Ishikawa (cell line): ENCODE data around the gene PCDHB14.

Experiments used
- CEBPB ChIP-seq: IDR thresholded peaks from 2 replicates; pipeline ENCODE4 v1.6.1; 2012
- CREB1 ChIP-seq: IDR thresholded peaks from 2 replicates; pipeline ENCODE4 v1.6.1; 2012; ENCODE audit warnings: low read depth
- EGR1 ChIP-seq: IDR thresholded peaks from 2 replicates; pipeline ENCODE4 v1.6.1; 2012
- EP300 ChIP-seq: IDR thresholded peaks from 2 replicates; pipeline ENCODE4 v1.6.1; 2012; ENCODE audit warnings: borderline replicate concordance
- FOXM1 ChIP-seq: IDR thresholded peaks from 2 replicates; pipeline ENCODE4 v1.6.1; 2012; ENCODE audit warnings: low read depth, borderline replicate concordance
- MAX ChIP-seq: IDR thresholded peaks from 2 replicates; pipeline ENCODE4 v1.6.1; 2012
- NFIC ChIP-seq: IDR thresholded peaks from 2 replicates; pipeline ENCODE4 v1.6.1; 2012
- RAD21 ChIP-seq: IDR thresholded peaks from 2 replicates; pipeline ENCODE4 v1.6.1; 2012; ENCODE audit warnings: low read depth
- TAF1 ChIP-seq: IDR thresholded peaks from 2 replicates; pipeline ENCODE4 v1.6.1; 2012; ENCODE audit warnings: low read depth, mild to moderate bottlenecking
- TCF12 ChIP-seq: IDR thresholded peaks from 2 replicates; pipeline ENCODE4 v1.6.1; 2012; ENCODE audit warnings: low read depth
- TEAD4 ChIP-seq: IDR thresholded peaks from 2 replicates; pipeline ENCODE4 v1.6.1; 2012
- YY1 ChIP-seq: IDR thresholded peaks from 2 replicates; pipeline ENCODE4 v1.6.1; 2012; ENCODE audit warnings: low read depth
- ZBTB7A ChIP-seq: IDR thresholded peaks from 2 replicates; pipeline ENCODE4 v1.6.1; 2012; ENCODE audit warnings: low read depth
- TF ChIP-seq, protein P1 (sequence below): IDR thresholded peaks from 2 replicates; pipeline ENCODE4 v1.6.1; 2012
- TF ChIP-seq, protein P2 (sequence below): IDR thresholded peaks from 2 replicates; pipeline ENCODE4 v1.6.1; 2012; ENCODE audit warnings: low read depth, mild to moderate bottlenecking

PCDHB14 gene

GRCh38 chr5:141236516-141237313 is 13.6 kb downstream of the PCDHB14 start:
- no peak for TF ChIP-seq EP300
- no peak for TF ChIP-seq TEAD4
- no peak for TF ChIP-seq FOXM1
- TF ChIP-seq MAX, result no peak
- TF ChIP-seq TAF1, result no peak
- TF ChIP-seq YY1, result no peak

DNA sequence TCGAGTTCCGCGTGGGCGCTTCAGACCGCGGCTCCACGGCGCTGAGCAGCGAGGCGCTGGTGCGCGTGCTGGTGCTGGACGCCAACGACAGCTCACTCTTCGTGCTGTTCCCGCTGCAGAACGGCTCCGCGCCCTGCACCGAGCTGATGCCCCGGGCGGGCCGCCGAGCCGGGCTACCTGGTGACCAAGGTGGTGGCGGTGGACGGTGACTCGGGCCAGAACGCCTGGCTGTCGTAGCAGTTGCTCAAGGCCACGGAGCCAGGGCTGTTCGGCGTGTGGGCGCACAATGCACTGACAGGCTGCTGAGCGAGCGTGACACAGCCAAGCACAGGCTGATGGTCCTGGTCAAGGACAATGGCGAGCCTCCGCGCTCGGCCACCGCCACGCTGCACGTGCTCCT is 18.4 kb downstream of the PCDHB14 start:
- TF ChIP-seq RAD21 (no peak), FOXM1 (no peak), NFIC (no peak), ZBTB7A (no peak), EGR1 (no peak), CEBPB (no peak), EP300 (no peak)

- no peak for TF ChIP-seq TCF12
- TF ChIP-seq RAD21, result peak; percentile 38
Measured at GRCh38 chr5:141245250-141245717, 22.1 kb downstream of the PCDHB14 start, which contains the start of gene PCDHB15. TSS of gene PCDHB15 (plus strand) at chr5:141245395. CDS start at chr5:141245579, 184 bp downstream.

- TF ChIP-seq TEAD4, result no peak
- TF ChIP-seq TCF12, result no peak
- TF ChIP-seq, protein P1, sequence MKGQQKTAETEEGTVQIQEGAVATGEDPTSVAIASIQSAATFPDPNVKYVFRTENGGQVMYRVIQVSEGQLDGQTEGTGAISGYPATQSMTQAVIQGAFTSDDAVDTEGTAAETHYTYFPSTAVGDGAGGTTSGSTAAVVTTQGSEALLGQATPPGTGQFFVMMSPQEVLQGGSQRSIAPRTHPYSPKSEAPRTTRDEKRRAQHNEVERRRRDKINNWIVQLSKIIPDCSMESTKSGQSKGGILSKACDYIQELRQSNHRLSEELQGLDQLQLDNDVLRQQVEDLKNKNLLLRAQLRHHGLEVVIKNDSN, result no peak
Measured at GRCh38 chr5:141250576-141250975, 27.4 kb downstream of the PCDHB14 start.

DNA sequence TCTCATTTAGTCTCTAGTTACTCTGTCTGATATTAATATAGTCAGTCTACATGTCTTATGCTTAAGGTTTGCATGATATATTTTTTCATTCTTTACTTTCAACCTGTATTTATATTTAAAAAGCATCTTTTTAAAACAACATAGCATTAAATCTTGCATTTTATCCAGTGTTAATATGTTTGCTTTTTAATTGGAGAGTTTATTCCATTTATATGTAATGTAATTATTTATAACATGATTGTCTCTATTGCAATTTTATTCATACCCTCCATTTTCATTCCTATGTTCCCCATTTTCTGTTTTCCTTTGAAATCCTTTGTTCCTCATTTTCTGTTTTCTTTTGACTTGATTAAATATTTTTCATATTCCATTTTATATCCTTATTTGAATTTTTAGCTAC is 35.3 kb downstream of the PCDHB14 start:
- TF ChIP-seq CREB1, result no peak
- TF ChIP-seq EP300, result no peak
- TF ChIP-seq ZBTB7A, result no peak
- no peak for TF ChIP-seq NFIC
- TF ChIP-seq FOXM1, result no peak
- TF ChIP-seq TEAD4, result no peak
- TF ChIP-seq TCF12, result no peak
- no peak for TF ChIP-seq MAX
- TF ChIP-seq, protein P1, result no peak
- no peak for TF ChIP-seq CEBPB
- no peak for TF ChIP-seq YY1
- no peak for TF ChIP-seq EGR1
- TF ChIP-seq, protein P2, sequence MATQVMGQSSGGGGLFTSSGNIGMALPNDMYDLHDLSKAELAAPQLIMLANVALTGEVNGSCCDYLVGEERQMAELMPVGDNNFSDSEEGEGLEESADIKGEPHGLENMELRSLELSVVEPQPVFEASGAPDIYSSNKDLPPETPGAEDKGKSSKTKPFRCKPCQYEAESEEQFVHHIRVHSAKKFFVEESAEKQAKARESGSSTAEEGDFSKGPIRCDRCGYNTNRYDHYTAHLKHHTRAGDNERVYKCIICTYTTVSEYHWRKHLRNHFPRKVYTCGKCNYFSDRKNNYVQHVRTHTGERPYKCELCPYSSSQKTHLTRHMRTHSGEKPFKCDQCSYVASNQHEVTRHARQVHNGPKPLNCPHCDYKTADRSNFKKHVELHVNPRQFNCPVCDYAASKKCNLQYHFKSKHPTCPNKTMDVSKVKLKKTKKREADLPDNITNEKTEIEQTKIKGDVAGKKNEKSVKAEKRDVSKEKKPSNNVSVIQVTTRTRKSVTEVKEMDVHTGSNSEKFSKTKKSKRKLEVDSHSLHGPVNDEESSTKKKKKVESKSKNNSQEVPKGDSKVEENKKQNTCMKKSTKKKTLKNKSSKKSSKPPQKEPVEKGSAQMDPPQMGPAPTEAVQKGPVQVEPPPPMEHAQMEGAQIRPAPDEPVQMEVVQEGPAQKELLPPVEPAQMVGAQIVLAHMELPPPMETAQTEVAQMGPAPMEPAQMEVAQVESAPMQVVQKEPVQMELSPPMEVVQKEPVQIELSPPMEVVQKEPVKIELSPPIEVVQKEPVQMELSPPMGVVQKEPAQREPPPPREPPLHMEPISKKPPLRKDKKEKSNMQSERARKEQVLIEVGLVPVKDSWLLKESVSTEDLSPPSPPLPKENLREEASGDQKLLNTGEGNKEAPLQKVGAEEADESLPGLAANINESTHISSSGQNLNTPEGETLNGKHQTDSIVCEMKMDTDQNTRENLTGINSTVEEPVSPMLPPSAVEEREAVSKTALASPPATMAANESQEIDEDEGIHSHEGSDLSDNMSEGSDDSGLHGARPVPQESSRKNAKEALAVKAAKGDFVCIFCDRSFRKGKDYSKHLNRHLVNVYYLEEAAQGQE, result no peak
- TF ChIP-seq TAF1, result no peak
- no peak for TF ChIP-seq RAD21

- TF ChIP-seq TEAD4 (no peak), MAX (no peak), EP300 (no peak), TCF12 (no peak), CEBPB (no peak), TAF1 (no peak)
Measured at GRCh38 chr5:141258948-141259347, 35.8 kb downstream of the PCDHB14 start.

DNA sequence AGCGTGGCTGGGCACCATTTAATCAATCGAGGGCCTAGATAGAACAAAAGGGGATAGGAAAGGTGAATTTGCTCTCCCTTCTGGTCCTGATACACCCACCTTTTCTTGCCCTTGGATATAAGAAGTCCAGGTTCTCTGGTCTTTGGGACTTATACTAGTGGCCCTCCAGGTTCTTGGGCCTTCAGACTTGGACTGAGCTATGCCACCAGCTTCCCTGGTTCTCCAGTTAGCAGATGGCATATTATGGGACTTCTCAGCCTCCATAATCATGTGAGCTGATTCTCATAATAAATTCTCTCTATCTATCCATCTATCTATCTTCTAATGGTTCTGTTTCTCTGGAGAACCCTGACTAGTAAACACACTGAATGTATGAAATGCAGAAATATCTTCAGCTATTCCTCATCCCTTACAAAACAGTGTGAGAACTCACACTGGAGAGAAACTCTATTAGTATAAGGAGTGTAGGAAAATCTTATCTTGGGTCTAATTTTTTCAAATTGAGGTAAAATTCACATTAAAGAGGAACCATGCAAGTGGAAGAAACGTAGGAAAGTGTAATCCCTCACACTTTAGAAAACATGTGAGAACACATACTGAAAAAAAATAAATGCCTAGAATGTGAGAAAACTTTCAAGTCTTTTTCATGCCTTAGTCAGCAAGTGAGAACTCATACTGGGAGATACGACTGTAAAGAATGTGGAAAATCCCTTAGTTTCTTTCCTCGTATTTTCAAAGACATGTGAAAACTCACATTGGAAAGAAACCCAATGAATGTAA is 37.5 kb downstream of the PCDHB14 start:
- TF ChIP-seq, protein P2, result no peak
- TF ChIP-seq TAF1 (no peak), EP300 (no peak), CREB1 (no peak), YY1 (no peak)
- TF ChIP-seq, protein P1, result 0 out of 2 replicates have a peak, but pooled peaks have one; percentile 9
